H1 (cell line): ENCODE data around the gene PLXNA4. TPM values are rescaled to one million over a fixed set of nuclear protein-coding genes. Genes with fewer than 3 reads are reported as not detected.

ENCODE experiments used
- CREB1 ChIP-seq: IDR thresholded peaks from 2 replicates; pipeline ENCODE4 v1.6.1; 2012; ENCODE audit warnings: inconsistent platforms
- HDAC2 ChIP-seq, 2 experiments: fragments of 300-600 bp in 1 of 2; sonication (generic) in 1 of 2; IDR thresholded peaks; 2 replicates each; pipeline ENCODE4 v1.6.1; 2011 to 2012; ENCODE audit warnings: low read depth in 2 of 2, low read length in 2 of 2, mild to moderate bottlenecking in 2 of 2, moderate library complexity in 2 of 2, borderline replicate concordance in 1 of 2, inconsistent platforms in 1 of 2
- MAFK ChIP-seq: IDR thresholded peaks from 2 replicates; pipeline ENCODE4 v1.6.1; 2012; ENCODE audit warnings: low read depth, mild to moderate bottlenecking, improper control_type of control experiment, low read length
- TBP ChIP-seq: IDR thresholded peaks from 2 replicates; pipeline ENCODE4 v1.6.1; 2011; ENCODE audit warnings: low read depth, low read length, improper control_type of control experiment
- polyA plus RNA-seq, 7 experiments: library from polyadenylated mRNA; depleted of rRNA in 3 of 7; stranded (reverse) in 5 of 7; unstranded in 2 of 7; fragments of >200 nt in 5 of 7; fragments of 200-250 nt in 2 of 7; gene quantifications; 1 replicate in 5 of 7; 2 replicates in 1 of 7; 4 replicates in 1 of 7; pipeline versions ENCODE4 v1.2.1 to v1.2.3, GENCODE V29; 2011 to 2013; ENCODE audit warnings: missing spikeins in 2 of 7, mixed read lengths in 2 of 7
- total RNA-seq: library from RNA; stranded (reverse); fragmentation: NEBNext Ultra II Directional; extraction: Animal tissue kit (Norgen Biotek cat#: 25700); gene quantifications from 2 replicates; pipeline ENCODE4 v1.2.1, GENCODE V29; 2021
- TF ChIP-seq, protein P1 (sequence below): fragments of 300-600 bp; sonication (generic); IDR thresholded peaks from 2 replicates; pipeline ENCODE4 v1.7.1; 2012; ENCODE audit warnings: low read length, moderate library complexity, mild to moderate bottlenecking, inconsistent platforms; ENCODE audit not compliant: insufficient replicate concordance

Gene PLXNA4
- total and polyA plus RNA-seq, 2 of the 8 experiments (the other 6 are each of a cell fraction or from before 2014, with no cell fraction given), result 0.76 to 0.79 TPM

DNA sequence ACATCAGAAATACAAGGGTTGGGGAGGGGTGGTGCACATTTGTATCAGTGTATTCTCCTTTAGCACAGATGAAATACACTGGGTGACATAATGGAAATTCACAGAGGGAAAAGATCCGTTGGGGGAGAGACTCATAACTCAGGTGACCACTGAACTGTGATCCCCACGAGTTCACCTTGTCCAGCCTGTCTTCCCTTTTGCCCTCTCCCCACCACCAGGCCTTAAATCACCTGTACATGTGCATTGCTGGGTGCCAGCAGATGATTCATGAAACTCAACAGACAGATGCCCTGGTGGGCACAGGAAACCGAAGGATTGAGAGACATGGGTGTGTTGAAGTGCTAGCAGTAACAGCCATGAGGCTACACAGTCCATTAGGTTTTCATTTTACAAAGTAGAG is 253.3 kb downstream of the PLXNA4 start (continued):
- TF ChIP-seq, protein P1, sequence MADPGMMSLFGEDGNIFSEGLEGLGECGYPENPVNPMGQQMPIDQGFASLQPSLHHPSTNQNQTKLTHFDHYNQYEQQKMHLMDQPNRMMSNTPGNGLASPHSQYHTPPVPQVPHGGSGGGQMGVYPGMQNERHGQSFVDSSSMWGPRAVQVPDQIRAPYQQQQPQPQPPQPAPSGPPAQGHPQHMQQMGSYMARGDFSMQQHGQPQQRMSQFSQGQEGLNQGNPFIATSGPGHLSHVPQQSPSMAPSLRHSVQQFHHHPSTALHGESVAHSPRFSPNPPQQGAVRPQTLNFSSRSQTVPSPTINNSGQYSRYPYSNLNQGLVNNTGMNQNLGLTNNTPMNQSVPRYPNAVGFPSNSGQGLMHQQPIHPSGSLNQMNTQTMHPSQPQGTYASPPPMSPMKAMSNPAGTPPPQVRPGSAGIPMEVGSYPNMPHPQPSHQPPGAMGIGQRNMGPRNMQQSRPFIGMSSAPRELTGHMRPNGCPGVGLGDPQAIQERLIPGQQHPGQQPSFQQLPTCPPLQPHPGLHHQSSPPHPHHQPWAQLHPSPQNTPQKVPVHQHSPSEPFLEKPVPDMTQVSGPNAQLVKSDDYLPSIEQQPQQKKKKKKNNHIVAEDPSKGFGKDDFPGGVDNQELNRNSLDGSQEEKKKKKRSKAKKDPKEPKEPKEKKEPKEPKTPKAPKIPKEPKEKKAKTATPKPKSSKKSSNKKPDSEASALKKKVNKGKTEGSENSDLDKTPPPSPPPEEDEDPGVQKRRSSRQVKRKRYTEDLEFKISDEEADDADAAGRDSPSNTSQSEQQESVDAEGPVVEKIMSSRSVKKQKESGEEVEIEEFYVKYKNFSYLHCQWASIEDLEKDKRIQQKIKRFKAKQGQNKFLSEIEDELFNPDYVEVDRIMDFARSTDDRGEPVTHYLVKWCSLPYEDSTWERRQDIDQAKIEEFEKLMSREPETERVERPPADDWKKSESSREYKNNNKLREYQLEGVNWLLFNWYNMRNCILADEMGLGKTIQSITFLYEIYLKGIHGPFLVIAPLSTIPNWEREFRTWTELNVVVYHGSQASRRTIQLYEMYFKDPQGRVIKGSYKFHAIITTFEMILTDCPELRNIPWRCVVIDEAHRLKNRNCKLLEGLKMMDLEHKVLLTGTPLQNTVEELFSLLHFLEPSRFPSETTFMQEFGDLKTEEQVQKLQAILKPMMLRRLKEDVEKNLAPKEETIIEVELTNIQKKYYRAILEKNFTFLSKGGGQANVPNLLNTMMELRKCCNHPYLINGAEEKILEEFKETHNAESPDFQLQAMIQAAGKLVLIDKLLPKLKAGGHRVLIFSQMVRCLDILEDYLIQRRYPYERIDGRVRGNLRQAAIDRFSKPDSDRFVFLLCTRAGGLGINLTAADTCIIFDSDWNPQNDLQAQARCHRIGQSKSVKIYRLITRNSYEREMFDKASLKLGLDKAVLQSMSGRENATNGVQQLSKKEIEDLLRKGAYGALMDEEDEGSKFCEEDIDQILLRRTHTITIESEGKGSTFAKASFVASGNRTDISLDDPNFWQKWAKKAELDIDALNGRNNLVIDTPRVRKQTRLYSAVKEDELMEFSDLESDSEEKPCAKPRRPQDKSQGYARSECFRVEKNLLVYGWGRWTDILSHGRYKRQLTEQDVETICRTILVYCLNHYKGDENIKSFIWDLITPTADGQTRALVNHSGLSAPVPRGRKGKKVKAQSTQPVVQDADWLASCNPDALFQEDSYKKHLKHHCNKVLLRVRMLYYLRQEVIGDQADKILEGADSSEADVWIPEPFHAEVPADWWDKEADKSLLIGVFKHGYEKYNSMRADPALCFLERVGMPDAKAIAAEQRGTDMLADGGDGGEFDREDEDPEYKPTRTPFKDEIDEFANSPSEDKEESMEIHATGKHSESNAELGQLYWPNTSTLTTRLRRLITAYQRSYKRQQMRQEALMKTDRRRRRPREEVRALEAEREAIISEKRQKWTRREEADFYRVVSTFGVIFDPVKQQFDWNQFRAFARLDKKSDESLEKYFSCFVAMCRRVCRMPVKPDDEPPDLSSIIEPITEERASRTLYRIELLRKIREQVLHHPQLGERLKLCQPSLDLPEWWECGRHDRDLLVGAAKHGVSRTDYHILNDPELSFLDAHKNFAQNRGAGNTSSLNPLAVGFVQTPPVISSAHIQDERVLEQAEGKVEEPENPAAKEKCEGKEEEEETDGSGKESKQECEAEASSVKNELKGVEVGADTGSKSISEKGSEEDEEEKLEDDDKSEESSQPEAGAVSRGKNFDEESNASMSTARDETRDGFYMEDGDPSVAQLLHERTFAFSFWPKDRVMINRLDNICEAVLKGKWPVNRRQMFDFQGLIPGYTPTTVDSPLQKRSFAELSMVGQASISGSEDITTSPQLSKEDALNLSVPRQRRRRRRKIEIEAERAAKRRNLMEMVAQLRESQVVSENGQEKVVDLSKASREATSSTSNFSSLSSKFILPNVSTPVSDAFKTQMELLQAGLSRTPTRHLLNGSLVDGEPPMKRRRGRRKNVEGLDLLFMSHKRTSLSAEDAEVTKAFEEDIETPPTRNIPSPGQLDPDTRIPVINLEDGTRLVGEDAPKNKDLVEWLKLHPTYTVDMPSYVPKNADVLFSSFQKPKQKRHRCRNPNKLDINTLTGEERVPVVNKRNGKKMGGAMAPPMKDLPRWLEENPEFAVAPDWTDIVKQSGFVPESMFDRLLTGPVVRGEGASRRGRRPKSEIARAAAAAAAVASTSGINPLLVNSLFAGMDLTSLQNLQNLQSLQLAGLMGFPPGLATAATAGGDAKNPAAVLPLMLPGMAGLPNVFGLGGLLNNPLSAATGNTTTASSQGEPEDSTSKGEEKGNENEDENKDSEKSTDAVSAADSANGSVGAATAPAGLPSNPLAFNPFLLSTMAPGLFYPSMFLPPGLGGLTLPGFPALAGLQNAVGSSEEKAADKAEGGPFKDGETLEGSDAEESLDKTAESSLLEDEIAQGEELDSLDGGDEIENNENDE, result no peak
- TF ChIP-seq MAFK (no peak), CREB1 (no peak), TBP (no peak), HDAC2 (IDR thresholded peaks at IDR 0.05; ENCODE audit: borderline replicate concordance in 1 of 2, low read depth in 2 of 2, low read length in 2 of 2) (no peak)
